Measurements from ENCODE around the gene PTPRT.

GRCh38 chr20:42544926-42545325 is 644.8 kb downstream of the PTPRT start:
- TF ChIP-seq CTCF (conservative IDR thresholded peaks at IDR 0.05; ENCODE audit: low read depth, low read length): no peak
- TF ChIP-seq EZH2 (IDR thresholded peaks at IDR 0.05; ENCODE audit: borderline replicate concordance, low read depth, low read length, poor library complexity, severe bottlenecking): no peak
